Liver (tissue), 3 donors: ENCODE data around the gene TAPT1.

Experiments
- CTCF ChIP-seq: fragments of 150-350 bp; IDR thresholded peaks from 2 replicates; pipeline ENCODE4 v1.5.1; 2017; ENCODE audit warnings: improper control_type of control experiment, low read depth, low read length; ENCODE audit not compliant: missing input control
- TAF1 ChIP-seq: conservative IDR thresholded peaks from 2 replicates; pipeline ENCODE4 v1.6.1; 2016; ENCODE audit warnings: antibody characterized with exemption, mild to moderate bottlenecking
- donor health status: healthy.
- donor health status: healthy.

GRCh38 chr4:16154451-16154850, 71.8 kb downstream of the TAPT1 start:
- TF ChIP-seq CTCF (no peak), TAF1 (no peak)
